ENCODE measurements around the gene TMEM54. TPM values are rescaled to one million over a fixed set of nuclear protein-coding genes. Genes with fewer than 3 reads are reported as not detected.

Gene TMEM54
- total RNA-seq, 1 experiment from 2014 or later = 61.5 TPM

- ChIA-PET CTCF (no interaction called here), POLR2A (interaction anchor here (0.5 kb wide), 1 partner anchor 25 kb away, joined by 5 read pairs; no protein-coding TSS in a partner anchor)
- no peaks in the 10 kb centered on the region for H3K36me3 ChIP-seq (ENCODE audit: control insufficient read depth, insufficient read depth, low read length)
- no peak overlapping the region for H3K27ac ChIP-seq (ENCODE audit: low read length)
- intact Hi-C loops (cut with micrococcal nuclease; ENCODE audit: unreplicated experiment) = no loop called here
- TF ChIP-seq POLR2AphosphoS5 (IDR thresholded peaks at IDR 0.05; ENCODE audit: low read depth, low read length) (no peak), TCF7L2 (IDR thresholded peaks at IDR 0.05; ENCODE audit: low read depth, low read length) (no peak), SIN3A (IDR thresholded peaks at IDR 0.05; ENCODE audit: borderline replicate concordance, insufficient read depth, low read depth, low read length) (no peak), REST (IDR thresholded peaks at IDR 0.05; ENCODE audit: insufficient read depth in 1 of 2, low read depth in 2 of 2, low read length in 1 of 2) (no peak), CTCF (IDR thresholded peaks at IDR 0.05) (no peak)
- H3K9me3 ChIP-seq (ENCODE audit: control insufficient read depth, insufficient read depth, low read depth, low read length) = no peaks in the 10 kb centered on the region
- peaks cover 7% of the 10 kb centered on the region; the same call in 1 of the 2 replicates for H3K4me1 ChIP-seq (ENCODE audit: control insufficient read depth, insufficient read depth, low read length)
- DNase-seq (ENCODE audit: low read depth, low spot score) (no peak), ATAC-seq (no peak)
- H3K4me3 ChIP-seq (ENCODE audit: low read depth in 2 of 2, low read length in 2 of 2) = no peak overlapping the region
- H3K27me3 ChIP-seq (ENCODE audit: control insufficient read depth, insufficient read depth, low read length) = no peaks in the 10 kb centered on the region
- no TSS peak for BruUV-seq (replicated peaks)
- in situ Hi-C loops (cut with HindIII; ENCODE audit: low pct_unique_long_range_greater_than_20kb, low sequenced_read_pairs) = no loop called here
These were observed 28.2 kb upstream of the TMEM54 start for GRCh38 chr1:32929366-32929765.

GRCh38 chr1:32928715-32929114, 27.5 kb upstream of the TMEM54 start:
- CTCF ChIA-PET = no interaction called here
- DNase-seq (ENCODE audit: low read depth, low spot score) (no peak), ATAC-seq (no peak)
- Histone ChIP-seq H3K4me1 (ENCODE audit: control insufficient read depth, insufficient read depth, low read length) (peaks cover 3% of the 10 kb centered on the region; the same call in 1 of the 2 replicates), H3K9me3 (ENCODE audit: control insufficient read depth, insufficient read depth, low read depth, low read length) (no peaks in the 10 kb centered on the region), H3K4me3 (ENCODE audit: low read depth in 2 of 2, low read length in 2 of 2) (no peak overlapping the region), H3K27ac (ENCODE audit: low read length) (no peak overlapping the region), H3K27me3 (ENCODE audit: control insufficient read depth, insufficient read depth, low read length) (no peaks in the 10 kb centered on the region), H3K36me3 (ENCODE audit: control insufficient read depth, insufficient read depth, low read length) (no peaks in the 10 kb centered on the region)
- TF ChIP-seq POLR2AphosphoS5 (IDR thresholded peaks at IDR 0.05; ENCODE audit: low read depth, low read length) = no peak
- TF ChIP-seq TCF7L2 (IDR thresholded peaks at IDR 0.05; ENCODE audit: low read depth, low read length) = no peak
- TF ChIP-seq REST (IDR thresholded peaks at IDR 0.05; ENCODE audit: insufficient read depth in 1 of 2, low read depth in 2 of 2, low read length in 1 of 2) = no peak
- TF ChIP-seq CTCF (IDR thresholded peaks at IDR 0.05) = no peak
- in situ Hi-C loops (cut with HindIII; ENCODE audit: low pct_unique_long_range_greater_than_20kb, low sequenced_read_pairs) (no loop called here), intact Hi-C loops (cut with micrococcal nuclease; ENCODE audit: unreplicated experiment) (no loop called here)
- POLR2A ChIA-PET = no interaction called here
- BruUV-seq (replicated peaks) = no TSS peak

All from Panc1 (cell line).